Fibroblast of pulmonary artery (primary cell): Measurements from ENCODE around the gene ADD3.
"Not testable (repeated sequence)": the region's sequence is repeated elsewhere in the genome, so short reads cannot be mapped to it uniquely, and the experiment has no call there.

ENCODE experiments used
- DNase-seq: peaks from one replicate; pipeline ENCODE4 v3.0.0-alpha.2; 2010; ENCODE audit warnings: low read depth
- H3K4me3 ChIP-seq: replicated peaks from 2 replicates; pipeline ENCODE4 v1.5.1; 2011; ENCODE audit warnings: low read depth, mild to moderate bottlenecking, control low read depth, low read length, moderate library complexity
- CTCF ChIP-seq: IDR thresholded peaks from 2 replicates; pipeline ENCODE4 v1.5.1; 2011; ENCODE audit warnings: mild to moderate bottlenecking, control low read depth, low read length, inconsistent platforms; ENCODE audit errors: missing control alignments

ADD3 gene

DNA sequence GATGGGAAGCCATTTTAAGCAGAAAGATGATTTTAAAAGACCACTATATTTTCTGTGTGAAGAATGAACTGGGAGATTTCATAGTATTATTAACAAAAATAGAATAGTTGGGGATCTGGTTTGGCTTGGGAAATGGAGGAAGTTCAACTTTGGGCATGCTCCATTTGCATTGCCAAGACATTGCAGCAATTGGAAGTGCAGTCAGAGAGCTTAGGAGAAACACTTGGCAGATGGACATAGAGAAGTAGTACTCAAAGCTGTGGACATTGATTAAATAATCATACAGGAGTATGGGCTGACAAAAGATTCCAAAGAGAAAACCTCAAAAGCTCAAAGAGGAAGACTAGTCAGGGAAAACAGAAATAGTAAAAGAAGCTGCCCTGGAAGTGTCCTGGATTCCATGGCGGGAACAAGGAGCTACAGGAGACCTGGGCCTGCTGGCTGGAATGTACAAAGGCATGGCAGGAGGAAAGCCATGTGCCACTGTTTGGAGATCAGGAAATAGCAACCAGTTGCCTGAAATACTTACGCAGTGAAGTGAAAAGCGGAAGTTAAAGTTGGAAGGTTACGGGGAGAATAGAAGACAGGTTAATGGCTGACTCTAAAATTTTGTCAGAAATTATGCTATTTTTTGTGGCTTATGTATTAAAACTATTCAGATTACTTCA is 106.0 kb downstream of the ADD3 start:
- no peak for TF ChIP-seq CTCF
- DNase-seq: no peak
- no peak overlapping the region for H3K4me3 ChIP-seq

DNA sequence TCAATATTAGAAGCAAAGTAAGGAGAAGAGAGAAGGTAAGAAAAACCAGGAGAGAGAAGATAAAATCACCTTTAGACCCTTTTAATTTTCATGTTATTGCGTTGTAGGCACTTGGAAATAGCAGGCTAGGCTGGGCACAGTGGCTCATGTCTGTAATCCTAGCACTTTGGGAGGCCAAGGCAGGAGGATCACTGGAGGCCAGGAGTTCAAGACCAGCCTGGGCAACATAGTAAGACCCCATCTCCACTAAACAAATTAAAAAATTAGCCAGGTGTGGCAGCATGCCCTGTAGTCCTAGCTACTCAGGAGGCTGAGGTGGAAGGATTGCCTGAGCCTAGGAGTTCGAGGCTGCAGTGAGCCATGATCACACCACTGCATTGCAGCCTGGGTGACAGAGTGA is 106.9 kb downstream of the ADD3 start:
- not testable (repeated sequence) for H3K4me3 ChIP-seq, DNase-seq

- TF ChIP-seq CTCF: no peak
- H3K4me3 ChIP-seq: no peak overlapping the region
- no peak for DNase-seq
Observed at GRCh38 chr10:110115784-110116520, 108.2 kb downstream of the ADD3 start.

- no peak for TF ChIP-seq CTCF
- no peak overlapping the region for H3K4me3 ChIP-seq
- DNase-seq: no peak
Observed at GRCh38 chr10:110118891-110119621, 111.3 kb downstream of the ADD3 start.

GRCh38 chr10:110123594-110123993 is 115.8 kb downstream of the ADD3 start:
- TF ChIP-seq CTCF: no peak
- no peak for DNase-seq
- H3K4me3 ChIP-seq: no peak overlapping the region

DNA sequence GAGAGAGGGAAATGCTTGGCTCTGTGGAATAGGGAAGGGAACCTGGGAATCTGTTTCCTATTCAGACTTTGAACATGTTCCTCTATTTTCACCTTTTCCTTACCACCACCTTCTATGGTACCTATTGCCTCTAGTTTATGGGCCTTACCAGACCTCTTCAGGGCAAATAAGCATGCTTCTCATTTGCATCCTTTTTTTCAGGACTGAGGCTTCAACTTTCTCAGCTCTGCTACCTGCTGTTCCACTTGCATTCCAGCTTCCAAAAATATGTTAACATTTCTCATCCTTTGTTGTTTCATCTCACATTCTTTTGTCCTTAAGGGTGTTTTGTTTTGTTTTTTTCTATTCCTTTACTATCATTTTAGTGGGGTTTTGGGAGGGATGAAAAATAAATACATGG is 121.7 kb downstream of the ADD3 start:
- TF ChIP-seq CTCF: no peak
- H3K4me3 ChIP-seq: no peak overlapping the region

GRCh38 chr10:110134917-110135316 is 127.1 kb downstream of the ADD3 start:
- H3K4me3 ChIP-seq: no peak overlapping the region
- no peak for TF ChIP-seq CTCF
- DNase-seq: no peak

More for the DNA sequence above, 121.7 kb downstream of the ADD3 start:
- DNase-seq: no peak

DNA sequence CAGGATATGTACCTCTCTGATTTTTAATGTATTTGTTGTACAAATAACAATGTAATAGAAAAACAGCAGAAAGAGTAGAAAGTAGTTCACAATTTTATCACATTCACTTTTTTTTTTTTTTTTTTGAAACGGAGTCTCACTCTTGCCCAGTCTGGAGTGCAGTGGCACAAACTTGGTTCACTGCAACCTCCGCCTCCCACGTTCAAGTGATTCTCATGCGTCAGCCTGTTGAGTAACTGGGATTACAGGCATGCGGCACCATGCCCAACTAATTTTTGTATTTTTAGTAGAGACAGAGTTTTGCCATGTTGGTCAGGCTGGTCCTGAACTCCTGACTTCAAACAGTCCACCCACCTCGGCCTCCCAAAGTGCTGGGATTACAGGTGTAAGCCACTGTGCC is 128.1 kb downstream of the ADD3 start:
- DNase-seq: not testable (repeated sequence)

More for the DNA sequence above, 128.1 kb downstream of the ADD3 start:
- H3K4me3 ChIP-seq: not testable (repeated sequence)
